Measurements from ENCODE around the gene RAB15.

The RAB15 gene

GRCh38 chr14:64946310-64947045 is 25.7 kb downstream of the RAB15 start:
- H3K27me3 ChIP-seq (replicated peaks; ENCODE audit: insufficient read depth, low read length) = no peaks in the 10 kb centered on the region
- no peaks in the 10 kb centered on the region for H3F3A ChIP-seq (ENCODE audit: insufficient read depth, low read length)
- H3K9me3 ChIP-seq (replicated peaks; ENCODE audit: insufficient read depth, low read length) = no peaks in the 10 kb centered on the region
- no peak overlapping the region for H2AFZ ChIP-seq (ENCODE audit: low read length)
- no peak overlapping the region for H3K4me3 ChIP-seq (ENCODE audit: low read length)
- H3K79me2 ChIP-seq (ENCODE audit: low read length) = no peaks in the 10 kb centered on the region
- no peaks in the 10 kb centered on the region for H4K20me1 ChIP-seq (ENCODE audit: insufficient read depth, low read length)
- TF ChIP-seq EZH2phosphoT487 (IDR thresholded peaks at IDR 0.05; ENCODE audit: low read length) (no peak), EZH2 (optimal IDR thresholded peaks at IDR 0.05; ENCODE audit: low read depth, low read length) (no peak), CTCF (IDR thresholded peaks at IDR 0.05; ENCODE audit: low read length) (no peak)
- DNase-seq = no peak
- no peak overlapping the region for H3K4me2 ChIP-seq (ENCODE audit: low read depth, low read length)
- H3K36me3 ChIP-seq (replicated peaks; ENCODE audit: insufficient read depth, low read length) = no peaks in the 10 kb centered on the region
- no peaks in the 10 kb centered on the region for H3K4me1 ChIP-seq (ENCODE audit: low read length)
- H3K9ac ChIP-seq (ENCODE audit: low read length) = no peak overlapping the region
- no peaks in the 10 kb centered on the region for H3K9me2 ChIP-seq (replicated peaks; ENCODE audit: insufficient read depth, low read length)
- H3K27ac ChIP-seq (ENCODE audit: low read length) = no peak overlapping the region

GRCh38 chr14:64945431-64946178 is 26.5 kb downstream of the RAB15 start:
- Histone ChIP-seq H3K4me1 (ENCODE audit: low read length) (no peaks in the 10 kb centered on the region), H3K36me3 (replicated peaks; ENCODE audit: insufficient read depth, low read length) (no peaks in the 10 kb centered on the region), H3K27me3 (replicated peaks; ENCODE audit: insufficient read depth, low read length) (no peaks in the 10 kb centered on the region), H3K9ac (ENCODE audit: low read length) (no peak overlapping the region), H2AFZ (ENCODE audit: low read length) (no peak overlapping the region), H3F3A (ENCODE audit: insufficient read depth, low read length) (no peaks in the 10 kb centered on the region), H3K27ac (ENCODE audit: low read length) (no peak overlapping the region), H4K20me1 (ENCODE audit: insufficient read depth, low read length) (no peaks in the 10 kb centered on the region), H3K9me3 (replicated peaks; ENCODE audit: insufficient read depth, low read length) (no peaks in the 10 kb centered on the region), H3K4me2 (ENCODE audit: low read depth, low read length) (no peak overlapping the region), H3K4me3 (ENCODE audit: low read length) (no peak overlapping the region), H3K9me2 (replicated peaks; ENCODE audit: insufficient read depth, low read length) (no peaks in the 10 kb centered on the region), H3K79me2 (ENCODE audit: low read length) (no peaks in the 10 kb centered on the region)
- DNase-seq = no peak
- TF ChIP-seq CTCF (IDR thresholded peaks at IDR 0.05; ENCODE audit: low read length) (no peak), EZH2phosphoT487 (IDR thresholded peaks at IDR 0.05; ENCODE audit: low read length) (no peak), EZH2 (optimal IDR thresholded peaks at IDR 0.05; ENCODE audit: low read depth, low read length) (no peak)

GRCh38 chr14:64944861-64945260 is 27.3 kb downstream of the RAB15 start:
- Histone ChIP-seq H3K4me3 (ENCODE audit: low read length) (no peak overlapping the region), H3K4me1 (ENCODE audit: low read length) (no peaks in the 10 kb centered on the region), H3K79me2 (ENCODE audit: low read length) (no peaks in the 10 kb centered on the region), H3K9me3 (replicated peaks; ENCODE audit: insufficient read depth, low read length) (no peaks in the 10 kb centered on the region), H2AFZ (ENCODE audit: low read length) (no peak overlapping the region), H3K27ac (ENCODE audit: low read length) (no peak overlapping the region), H3K27me3 (replicated peaks; ENCODE audit: insufficient read depth, low read length) (no peaks in the 10 kb centered on the region), H3K9ac (ENCODE audit: low read length) (no peak overlapping the region), H3K9me2 (replicated peaks; ENCODE audit: insufficient read depth, low read length) (no peaks in the 10 kb centered on the region), H3K4me2 (ENCODE audit: low read depth, low read length) (no peak overlapping the region), H4K20me1 (ENCODE audit: insufficient read depth, low read length) (no peaks in the 10 kb centered on the region), H3F3A (ENCODE audit: insufficient read depth, low read length) (no peaks in the 10 kb centered on the region), H3K36me3 (replicated peaks; ENCODE audit: insufficient read depth, low read length) (no peaks in the 10 kb centered on the region)
- DNase-seq = no peak
- TF ChIP-seq CTCF (IDR thresholded peaks at IDR 0.05; ENCODE audit: low read length) (no peak), EZH2phosphoT487 (IDR thresholded peaks at IDR 0.05; ENCODE audit: low read length) (no peak), EZH2 (optimal IDR thresholded peaks at IDR 0.05; ENCODE audit: low read depth, low read length) (no peak)
